Esophagus mucosa (tissue), 1 donor: ENCODE data around the gene PRDM1. TPM values are rescaled to one million over a fixed set of nuclear protein-coding genes. Genes with fewer than 3 reads are reported as not detected.

Source experiments
- ATAC-seq: fragments of 200-7000 bp; cut with Tn5 transposase; one replicate; pipeline ENCODE4 v1.9.1; 2020
- total RNA-seq: library from RNA; stranded (reverse); gene quantifications from one replicate; pipeline ENCODE4 v1.2.4, GENCODE V29; 2023
- donor health status: DM: yes; HTN: yes; CAD: no.

Gene PRDM1
- total RNA-seq, 1 donor from 2014 or later = 94.1 TPM

DNA sequence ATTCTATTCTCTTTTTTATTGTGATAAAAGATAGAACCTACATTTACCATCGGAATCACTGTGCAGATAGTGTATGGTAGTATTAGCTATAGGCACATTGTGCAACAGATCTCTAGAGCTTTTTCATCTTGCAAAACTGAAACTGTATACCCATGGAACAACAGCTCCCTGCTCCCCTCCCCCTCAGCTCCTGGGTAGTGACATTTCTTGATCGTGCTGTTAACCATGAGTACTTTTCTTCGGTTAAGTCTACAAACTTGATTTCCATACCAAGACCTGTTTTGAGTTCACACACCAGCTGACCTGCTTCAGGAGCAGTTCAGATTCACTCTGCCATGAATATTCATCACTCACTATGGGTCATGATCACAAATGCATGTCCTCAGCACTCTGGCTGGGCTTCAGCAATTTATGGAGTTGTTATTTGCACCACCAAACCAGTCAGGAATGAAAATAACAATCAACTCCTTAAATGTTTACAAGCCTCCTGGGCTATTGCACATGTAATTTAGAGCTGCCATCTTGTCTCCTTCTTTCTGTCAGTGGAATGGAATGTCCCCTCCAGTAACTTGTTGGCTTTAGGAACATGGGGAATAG is 32.8 kb downstream of the PRDM1 start:
- ATAC-seq = peak; percentile 18

DNA sequence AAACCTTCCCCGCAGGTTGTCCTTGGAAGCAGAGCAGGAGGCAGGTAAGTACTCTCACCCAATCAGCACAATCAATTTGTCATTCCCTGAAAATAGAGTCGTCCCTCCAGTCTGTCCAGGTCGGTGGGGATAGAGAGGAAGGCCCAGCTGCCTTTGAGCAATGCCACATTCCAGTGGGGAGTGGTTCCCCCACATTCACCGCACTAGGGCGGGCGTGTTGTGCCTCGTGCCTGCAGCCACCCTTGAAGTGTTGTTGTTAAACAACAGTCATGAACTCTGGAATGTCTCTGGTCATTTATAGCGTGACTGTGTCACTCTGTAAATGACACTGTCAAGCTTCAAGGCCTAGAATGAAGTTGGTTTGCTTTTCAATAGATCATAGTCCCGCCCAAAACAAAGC is 33.4 kb downstream of the PRDM1 start:
- peak; percentile 97 for ATAC-seq

DNA sequence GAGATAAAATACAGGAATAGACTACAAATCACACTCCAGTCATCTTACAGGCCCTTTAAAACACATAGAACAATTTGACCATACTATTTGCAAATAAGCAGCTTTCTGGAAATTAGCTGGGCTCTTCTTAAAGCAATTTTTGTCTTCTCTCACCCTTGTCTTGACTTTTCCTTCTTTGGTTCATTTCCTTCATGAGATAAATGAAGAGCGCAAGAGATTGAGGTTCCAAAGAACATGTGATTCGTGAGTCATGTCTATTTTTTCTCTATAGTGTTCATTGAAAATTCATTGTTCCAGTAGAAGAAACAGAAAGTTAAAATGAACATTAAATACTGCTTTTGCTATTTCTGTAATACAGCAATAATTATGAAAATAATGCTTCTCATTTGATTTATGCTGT is 33.9 kb downstream of the PRDM1 start:
- no peak for ATAC-seq

DNA sequence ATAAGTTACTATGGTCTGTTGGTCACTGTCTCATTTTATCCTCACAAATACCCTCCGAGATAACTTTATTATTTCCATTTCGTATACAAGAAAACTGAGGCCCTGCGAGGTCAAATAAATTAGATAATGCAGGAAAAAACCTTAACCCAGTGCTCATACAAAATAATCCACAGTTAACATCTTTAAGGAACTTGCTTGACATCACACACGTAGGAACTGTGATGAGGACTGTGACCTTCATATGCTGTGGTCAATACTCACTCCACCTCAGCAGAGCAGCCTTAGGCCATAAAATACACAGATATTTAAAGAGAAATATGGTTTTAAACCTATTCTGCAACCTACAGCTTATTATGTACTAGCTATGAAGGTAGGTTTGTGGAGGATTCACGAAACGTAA is 34.3 kb downstream of the PRDM1 start:
- no peak for ATAC-seq

DNA sequence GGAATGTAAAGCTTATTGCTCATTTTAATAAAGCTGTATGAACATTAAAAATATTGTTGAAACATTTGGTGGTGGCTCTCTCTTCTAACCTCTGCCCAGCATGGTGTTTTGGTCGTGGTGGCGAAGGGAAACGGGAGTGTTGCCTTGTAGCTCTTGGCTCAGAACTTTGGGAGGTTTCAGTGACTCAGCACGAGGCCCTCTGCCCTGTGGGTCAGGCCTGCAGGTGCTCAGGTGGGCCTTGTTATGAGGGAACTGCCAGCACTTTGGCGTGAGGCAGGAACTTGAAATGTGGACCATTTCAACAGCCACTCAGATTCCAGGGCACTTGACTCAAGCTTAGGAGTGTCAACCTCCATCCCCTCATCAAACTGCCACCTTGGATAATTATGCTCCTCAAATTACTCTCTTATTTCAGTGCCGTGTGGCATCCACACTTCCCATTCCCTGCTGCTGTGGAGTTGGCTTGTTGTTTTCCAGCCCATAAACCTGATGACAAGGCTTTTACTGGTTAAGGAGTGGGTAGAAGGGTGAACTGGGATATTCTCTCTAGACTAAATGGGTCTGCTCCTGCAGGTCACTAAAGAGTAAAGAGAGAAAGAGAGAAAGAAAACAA is 36.3 kb downstream of the PRDM1 start:
- no peak for ATAC-seq

DNA sequence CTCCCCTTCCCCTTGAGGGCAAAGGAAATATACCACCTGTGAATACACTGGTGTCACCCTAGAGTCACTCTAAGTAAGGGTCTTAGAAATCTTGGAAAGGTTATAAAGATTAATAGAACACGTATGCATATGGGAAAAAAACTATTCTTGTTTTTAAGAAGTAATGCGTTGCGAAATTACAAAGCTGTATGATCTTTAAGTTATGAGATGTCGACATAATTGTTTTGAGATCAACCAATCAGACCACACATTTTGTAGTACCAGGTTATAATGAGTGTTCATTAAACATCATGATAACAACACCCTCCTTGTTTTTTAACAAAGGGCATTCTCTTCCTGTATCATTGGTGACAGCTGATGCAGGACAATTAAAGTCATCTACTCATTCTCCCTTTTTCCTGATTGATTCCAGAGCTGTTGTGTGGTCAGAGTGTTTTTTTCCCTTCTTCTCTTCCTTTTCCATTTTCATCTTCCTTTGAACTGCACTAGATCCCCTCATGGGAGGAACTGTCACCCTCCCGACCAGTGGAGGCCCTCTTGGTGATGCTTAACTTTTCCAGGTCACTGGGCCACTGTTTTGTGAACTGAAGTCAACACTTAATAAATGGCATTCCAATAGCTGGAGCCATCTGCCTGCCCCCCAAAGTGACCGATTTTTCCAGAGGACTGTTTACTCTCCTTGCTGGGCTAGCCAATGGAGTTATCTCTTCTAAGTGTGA is 37.0 kb downstream of the PRDM1 start:
- no peak for ATAC-seq

DNA sequence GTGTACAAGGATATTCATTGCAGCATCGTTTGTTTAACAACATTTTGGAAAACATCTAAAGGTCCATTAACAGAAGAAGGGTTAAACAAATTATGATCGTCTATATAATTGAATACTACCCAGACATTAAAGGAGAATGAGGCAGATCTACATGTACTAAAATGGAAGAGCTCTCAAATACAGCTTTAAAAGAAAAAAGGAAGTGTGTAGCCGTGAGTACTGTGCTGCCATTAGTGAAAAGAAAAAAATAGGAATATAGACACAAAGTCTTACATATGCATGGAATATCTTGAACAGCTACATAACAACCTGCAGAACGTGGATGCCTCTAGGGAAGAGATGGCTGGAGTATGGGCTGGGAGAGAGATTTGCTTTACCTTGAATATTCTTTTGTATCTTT is 37.9 kb downstream of the PRDM1 start:
- ATAC-seq = no peak

DNA sequence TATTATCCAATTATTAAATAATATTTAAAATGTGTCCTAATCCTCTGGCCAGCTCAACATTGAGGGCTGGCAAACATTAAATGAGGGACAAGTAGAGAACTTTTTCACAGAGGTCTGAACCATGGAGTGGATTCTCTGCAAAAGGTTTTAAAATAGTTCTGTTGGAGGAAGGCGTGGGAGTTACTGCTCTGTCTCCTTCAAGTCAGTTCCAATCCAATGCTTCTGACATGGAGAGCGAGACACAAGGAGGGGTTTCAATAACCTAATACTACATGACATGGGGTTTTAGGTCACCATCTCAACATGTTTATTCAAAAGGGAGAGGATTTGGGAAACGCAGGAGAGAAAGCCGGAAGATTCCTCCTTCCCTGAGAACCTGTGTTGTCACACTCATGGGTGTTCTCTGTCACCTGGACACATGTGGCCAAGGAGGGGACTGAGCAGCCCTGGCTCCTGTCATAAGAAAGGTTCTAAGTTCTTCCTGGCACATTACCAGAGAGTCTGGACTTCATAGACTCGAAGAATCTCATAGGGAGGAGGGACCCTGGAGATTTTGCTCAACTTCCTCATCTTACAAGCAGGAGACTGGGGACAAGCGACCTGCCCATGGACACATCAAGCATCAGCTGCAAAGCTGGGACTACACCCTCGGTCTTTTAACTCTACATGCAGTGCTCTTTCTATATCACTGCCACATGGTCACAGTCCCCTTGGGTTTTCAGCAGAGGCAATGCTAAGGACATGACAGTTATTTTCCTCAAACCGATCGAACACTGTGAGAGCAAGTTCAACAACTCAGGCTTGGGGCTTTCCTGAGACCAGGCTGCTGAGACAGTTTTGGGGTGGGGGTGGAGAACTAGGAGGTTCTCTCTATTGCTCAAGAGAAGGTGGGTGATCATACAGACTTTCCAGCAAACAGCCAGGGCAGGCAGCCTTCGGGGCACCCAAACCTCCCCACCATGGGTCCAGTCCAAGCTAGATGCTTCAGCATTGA is 38.6 kb downstream of the PRDM1 start:
- ATAC-seq = no peak

DNA sequence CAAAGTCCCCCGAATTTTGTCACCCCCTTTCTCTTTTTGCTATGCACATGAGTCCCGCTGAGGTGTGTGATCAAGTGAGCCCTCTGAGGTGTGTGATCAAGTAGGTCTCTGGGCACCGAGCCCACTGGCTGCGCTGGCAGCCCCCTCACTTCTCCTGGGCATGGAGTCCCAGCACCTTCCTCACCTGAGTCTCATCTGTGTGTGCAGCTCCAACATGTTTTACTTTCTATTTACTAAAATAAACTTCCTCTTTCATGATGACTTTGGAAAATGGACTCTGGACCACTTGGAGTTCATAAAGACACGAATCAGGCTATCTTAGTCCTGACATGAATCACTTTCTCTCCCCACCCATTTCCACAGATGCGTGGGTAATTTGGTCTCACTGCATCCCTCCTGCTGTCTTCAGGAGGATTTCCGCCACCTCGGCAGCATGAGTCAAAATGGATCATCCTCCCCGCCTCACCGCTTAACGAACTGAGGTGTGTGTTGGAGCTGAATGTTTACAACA is 39.8 kb downstream of the PRDM1 start:
- ATAC-seq = peak; percentile 48

DNA sequence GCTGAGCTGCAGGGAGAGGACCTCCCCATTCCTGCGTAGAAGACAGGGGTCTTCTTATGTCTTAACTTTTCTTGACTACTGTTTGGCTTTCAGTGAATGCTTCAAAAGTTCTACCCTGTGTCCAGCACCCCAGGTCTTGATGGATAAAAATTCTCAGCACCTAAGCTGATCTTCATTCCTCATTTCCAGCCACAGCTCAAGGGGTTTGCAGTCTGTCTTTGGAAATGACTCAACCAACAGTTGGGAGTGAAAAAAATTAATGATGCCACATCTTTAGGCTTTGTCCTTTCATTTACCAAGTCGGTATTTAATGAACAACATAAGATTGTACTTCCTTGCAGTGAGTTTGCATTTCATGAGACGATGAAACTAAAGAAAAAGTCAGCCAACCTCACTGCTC is 40.3 kb downstream of the PRDM1 start:
- ATAC-seq = no peak

DNA sequence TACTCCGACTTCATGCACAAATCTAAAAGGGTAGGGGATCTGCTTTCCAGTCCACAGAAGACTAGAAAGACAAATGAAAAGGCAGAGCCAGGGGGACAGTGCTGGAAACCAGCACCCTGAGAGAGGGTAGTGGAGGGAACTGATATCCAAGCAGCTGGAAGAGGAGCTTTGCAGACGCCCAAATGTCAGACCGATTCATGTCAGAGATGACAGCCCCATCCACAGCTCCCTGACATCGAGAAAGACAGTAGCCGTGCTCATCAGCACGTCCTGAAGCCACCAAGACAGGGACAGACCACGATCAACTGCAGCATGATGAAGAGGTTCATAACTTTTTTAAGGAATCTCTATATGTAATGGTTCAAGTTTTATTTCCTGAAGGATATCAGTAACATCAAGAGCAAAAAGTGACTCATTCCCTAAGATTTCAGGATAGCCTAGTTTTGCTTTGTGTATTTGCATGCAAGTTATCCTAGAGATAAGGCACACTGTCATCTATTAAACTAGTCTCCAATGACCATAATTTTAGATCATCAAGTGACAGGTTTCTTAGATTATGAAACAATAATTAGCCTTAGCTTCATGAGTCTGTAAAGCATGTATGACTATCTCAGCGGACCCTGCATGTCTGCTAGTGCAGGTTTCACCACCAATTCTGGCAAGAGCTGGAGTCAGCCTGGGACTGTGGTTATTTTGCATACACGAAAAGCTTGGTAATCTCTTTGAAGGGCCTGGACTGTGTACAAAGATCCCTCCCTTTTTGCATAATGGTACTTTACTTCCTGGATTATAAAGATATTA is 43.0 kb downstream of the PRDM1 start:
- ATAC-seq = peak; percentile 84

DNA sequence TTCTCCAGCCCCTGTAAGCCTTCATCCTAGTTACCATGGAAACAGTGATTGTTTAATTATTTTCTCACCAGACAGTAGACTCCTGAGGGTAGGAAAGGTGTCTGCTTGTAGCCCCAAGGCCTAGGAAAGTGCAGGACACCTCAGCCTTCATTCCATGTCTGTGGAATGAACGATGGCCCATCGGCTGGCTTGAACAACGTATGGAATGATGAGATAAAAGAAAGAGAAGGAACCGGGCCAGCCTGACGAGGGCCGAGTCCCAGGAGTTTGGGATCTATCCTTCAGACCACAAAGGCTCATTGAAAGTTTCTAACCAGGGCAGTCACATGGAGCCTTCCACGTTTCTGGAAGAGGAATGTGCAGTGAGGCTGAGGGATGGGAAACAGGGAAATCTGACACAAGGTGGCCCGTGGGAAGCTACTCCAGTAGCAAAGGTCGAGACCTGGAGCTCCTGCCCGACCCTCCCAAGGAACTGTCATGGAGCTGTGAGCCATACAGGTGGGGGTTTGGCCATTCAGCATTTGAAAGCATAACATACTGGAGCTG is 46.1 kb downstream of the PRDM1 start:
- ATAC-seq = no peak

DNA sequence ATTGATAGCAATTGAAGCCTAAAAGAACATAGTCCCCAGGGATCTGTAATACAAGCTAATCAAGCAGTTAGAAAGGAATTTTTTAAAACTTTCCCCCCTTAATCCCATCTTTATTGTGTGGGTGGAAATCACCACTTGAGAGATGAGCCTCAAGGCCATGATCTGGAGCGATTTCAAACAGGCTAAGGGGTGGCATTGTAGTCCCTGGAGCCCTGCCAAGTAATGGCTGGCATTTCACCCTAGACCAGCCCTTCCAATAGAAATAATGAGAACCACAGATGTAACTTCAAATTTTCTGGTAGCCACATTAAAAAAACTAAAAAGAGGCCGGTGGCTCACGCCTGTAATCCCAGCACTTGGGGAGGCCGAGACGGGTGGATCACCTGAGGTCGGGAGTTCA is 46.9 kb downstream of the PRDM1 start:
- no peak for ATAC-seq

DNA sequence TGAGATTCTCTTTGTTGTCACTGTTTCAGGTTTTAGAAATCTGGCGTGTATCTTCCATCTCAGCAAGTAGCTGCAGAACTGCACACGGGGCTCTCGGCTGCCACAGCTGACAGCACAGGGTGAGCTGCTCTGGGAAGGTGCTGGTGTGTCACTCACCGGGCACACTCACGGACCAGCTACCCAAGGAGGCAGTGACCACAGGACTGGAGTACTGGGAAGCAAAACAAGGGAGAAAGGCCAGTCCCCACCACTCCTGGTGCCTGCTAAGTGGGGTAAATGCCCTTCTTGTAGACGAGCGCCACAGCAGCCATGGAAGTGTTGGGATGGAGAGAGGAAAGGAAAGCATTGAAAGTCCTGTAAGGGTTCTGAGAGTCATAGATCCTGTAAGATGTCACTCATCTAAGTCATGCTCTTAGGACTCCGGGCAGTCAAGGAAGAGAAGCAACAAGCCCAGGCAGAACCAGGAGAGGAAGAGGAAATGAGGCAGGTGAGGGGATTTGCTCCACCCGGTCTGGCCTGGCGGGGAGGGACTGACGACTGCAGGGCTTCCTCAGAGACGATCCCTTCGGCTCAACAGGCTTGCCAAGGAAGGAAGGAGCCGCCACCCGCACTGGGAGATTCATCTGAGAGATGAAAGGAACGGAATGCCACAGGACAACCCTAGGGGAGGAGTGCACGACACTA is 48.1 kb downstream of the PRDM1 start:
- ATAC-seq = peak; percentile 87

DNA sequence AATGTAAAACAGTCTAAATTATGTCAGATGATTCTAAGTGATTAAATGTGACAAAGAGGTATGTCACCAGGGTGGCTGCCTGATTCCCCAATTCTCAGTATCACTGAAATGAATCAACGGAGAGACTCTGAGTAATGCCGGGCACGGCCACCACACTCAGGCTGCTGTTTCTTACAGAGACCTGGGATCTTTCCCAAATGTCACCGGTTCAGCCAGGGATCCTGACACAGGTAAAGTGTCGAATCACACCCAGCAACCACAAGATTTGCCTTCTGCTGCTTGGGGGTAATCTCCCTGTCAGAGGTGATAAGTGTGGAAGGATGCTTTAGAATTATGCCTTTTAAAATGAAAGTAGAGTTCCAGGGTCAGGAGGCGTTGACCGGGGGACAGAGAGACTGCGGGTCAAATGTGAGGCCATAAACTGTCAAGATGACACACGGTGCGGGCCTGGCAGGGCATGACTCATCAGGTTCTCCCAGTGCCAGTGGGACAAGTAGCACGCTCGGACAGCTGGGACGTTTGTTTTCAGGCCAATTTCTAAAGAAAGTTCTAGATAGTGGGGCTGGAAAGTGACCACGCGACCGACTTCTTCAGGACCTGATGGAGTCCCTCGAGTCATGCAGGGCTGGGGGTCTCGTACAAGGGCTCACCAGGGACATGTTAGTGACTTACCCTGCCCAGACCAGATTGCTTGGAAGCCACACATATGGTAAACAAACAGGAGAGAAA is 48.9 kb downstream of the PRDM1 start:
- ATAC-seq = peak; percentile 77

DNA sequence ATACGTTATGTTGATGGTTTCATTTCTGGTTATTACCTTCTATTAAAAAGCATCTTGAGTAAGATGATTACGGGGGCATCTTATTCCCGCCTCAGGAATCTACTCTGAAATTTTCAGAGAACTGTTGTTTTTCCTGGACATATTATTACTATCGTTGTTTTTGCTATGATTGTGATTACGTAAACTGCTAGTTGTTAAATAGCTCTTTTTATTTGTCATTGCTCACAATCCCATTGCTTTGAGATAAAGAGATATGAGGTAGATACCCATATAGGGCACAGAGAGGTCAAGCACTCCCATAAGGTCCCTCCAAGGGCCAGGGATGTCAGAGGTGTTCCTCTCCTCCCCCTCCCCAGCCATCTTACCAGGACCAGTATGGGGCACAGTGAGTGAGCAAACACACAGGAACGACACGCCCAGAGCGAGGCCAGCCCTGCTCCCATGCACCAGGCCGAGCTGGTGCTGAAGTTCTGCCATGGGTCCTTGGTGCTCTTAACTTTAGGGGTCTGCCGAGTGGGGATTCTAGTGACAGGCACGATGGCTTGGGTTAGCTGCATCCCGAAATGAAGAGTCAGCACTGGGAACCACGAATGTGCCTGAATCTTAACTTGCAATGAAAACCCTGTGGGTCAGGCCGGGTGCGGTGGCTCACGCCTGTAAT is 49.9 kb downstream of the PRDM1 start:
- ATAC-seq = no peak

DNA sequence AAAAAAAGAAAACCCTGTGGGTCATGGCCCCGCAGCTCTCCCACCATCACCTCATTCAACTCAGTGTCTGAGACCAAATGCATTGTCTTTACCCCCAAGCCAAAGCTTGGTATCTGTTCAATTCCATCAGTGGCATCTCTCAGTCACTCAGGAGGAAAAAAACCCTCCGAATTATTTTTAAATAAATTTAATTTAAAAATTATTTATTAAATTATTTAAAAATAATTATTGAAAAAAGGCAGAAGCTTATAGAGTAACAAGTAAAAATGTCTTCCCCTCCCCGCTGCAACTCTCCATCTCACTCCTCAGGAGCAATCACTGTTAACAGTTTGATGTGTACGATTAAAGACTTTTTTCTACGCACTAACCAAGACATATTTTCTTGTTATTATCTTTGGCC is 50.7 kb downstream of the PRDM1 start:
- no peak for ATAC-seq

DNA sequence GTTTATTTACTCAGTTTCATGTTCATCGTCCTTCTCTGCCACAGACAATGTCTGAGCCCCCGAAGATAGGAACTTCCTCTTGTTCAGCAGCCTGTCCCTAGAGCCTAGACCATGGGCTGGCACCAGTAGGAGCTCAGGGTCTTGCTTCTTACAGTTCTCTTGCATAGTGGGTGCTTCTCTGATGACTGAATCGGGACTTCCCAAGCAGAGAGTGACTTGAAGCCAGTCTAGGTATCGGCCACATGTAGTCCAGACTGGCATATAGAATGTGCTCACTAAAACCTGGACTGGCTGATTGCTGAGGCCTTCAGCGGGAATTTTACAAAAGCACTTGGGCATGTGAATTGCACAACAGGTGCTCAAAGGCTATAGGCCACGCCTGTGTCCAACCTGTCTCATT is 52.0 kb downstream of the PRDM1 start:
- no peak for ATAC-seq

DNA sequence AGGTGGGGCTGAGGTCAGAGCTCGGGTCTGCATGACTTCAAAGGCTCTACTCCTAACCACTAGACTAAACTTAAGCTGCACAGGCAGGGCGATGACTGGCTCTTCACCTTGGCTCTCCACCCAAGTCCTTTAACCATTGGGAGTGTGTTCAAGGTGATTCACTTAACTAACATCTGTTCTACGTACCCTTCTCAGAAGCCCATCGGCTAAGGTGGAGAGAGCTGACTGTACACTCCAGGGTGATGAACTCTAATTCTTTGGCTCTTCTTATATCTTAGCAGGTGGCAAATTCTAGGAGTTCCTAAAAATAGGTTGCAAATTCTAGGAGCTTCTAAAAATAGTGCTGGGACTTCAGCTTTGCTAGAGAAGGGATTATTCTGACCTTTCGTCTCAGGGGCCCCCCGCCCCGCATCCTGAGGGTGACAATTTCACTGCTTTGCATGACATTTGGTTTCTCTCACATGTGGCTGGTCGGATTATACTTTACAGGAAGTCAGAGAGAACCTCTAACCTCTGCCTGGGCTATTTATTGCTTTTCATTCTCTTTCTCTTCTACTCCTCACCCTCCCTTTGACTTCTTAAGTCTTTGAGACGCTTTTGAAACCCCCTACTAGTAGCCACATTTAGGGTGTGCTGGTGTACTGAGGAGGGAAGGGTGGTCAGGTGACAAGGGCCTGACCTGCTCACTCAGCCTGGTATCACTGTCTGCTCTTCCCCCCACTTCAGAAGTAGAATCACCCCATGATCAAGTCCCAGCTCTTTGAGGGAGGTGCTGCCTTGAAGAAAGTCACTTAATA is 55.5 kb downstream of the PRDM1 start:
- ATAC-seq = peak; percentile 95
